NCI-H2196 (cell line): ENCODE results near the gene ATR.
A peak's percentile ranks its signal among the peaks of the same experiment; 100 is the strongest.

Experiments
- DNase-seq: peaks from one replicate; lab custom pipeline; 2025; ENCODE audit not compliant: unreplicated experiment; lab: John Stamatoyannopoulos, UW

Gene ATR

GRCh38 chr3:142534543-142534942 lies 44.0 kb downstream of the ATR start:
- no peak for DNase-seq

- no peak for DNase-seq
Measured at GRCh38 chr3:142530296-142530695, 48.2 kb downstream of the ATR start.

GRCh38 chr3:142523921-142524566 lies 54.5 kb downstream of the ATR start:
- no peak for DNase-seq

- no peak for DNase-seq
Measured at GRCh38 chr3:142509079-142509478, 69.5 kb downstream of the ATR start.

- no peak for DNase-seq
Measured at GRCh38 chr3:142507241-142507640, 71.3 kb downstream of the ATR start.

- no peak for DNase-seq
Measured at GRCh38 chr3:142502187-142502985, 76.1 kb downstream of the ATR start.

GRCh38 chr3:142501004-142501926 lies 77.3 kb downstream of the ATR start:
- peak; percentile 32 for DNase-seq

GRCh38 chr3:142500211-142500610 lies 78.3 kb downstream of the ATR start:
- no peak for DNase-seq

- no peak for DNase-seq
Measured at GRCh38 chr3:142498397-142499180, 79.9 kb downstream of the ATR start.

GRCh38 chr3:142497729-142498128 lies 80.8 kb downstream of the ATR start:
- no peak for DNase-seq

- DNase-seq = no peak
Measured at GRCh38 chr3:142495103-142495502, 83.4 kb downstream of the ATR start.

- no peak for DNase-seq
Measured at GRCh38 chr3:142492184-142492583, 86.3 kb downstream of the ATR start.

GRCh38 chr3:142489572-142490323 lies 88.8 kb downstream of the ATR start:
- no peak for DNase-seq

- no peak for DNase-seq
Measured at GRCh38 chr3:142484912-142485435, 93.6 kb downstream of the ATR start.

- DNase-seq = no peak
Measured at GRCh38 chr3:142481196-142481595, 97.3 kb downstream of the ATR start.

- DNase-seq = no peak
Measured at GRCh38 chr3:142470826-142471225, 107.7 kb downstream of the ATR start.

GRCh38 chr3:142468456-142468855 lies 110.1 kb downstream of the ATR start:
- no peak for DNase-seq

- no peak for DNase-seq
Measured at GRCh38 chr3:142467768-142468167, 110.8 kb downstream of the ATR start.

- DNase-seq = no peak
Measured at GRCh38 chr3:142460689-142461088, 117.8 kb downstream of the ATR start.

GRCh38 chr3:142459929-142460328 lies 118.6 kb downstream of the ATR start:
- no peak for DNase-seq
